Erythroblast (primary cell): ENCODE results near the gene SPATS2L.

ENCODE experiments used
- GATA1 ChIP-seq: IDR thresholded peaks from 2 replicates; pipeline ENCODE4 v1.6.1; 2011; ENCODE audit warnings: low read depth, mild to moderate bottlenecking, control low read depth, low read length, moderate library complexity
- POLR2A ChIP-seq: IDR thresholded peaks from 2 replicates; pipeline ENCODE4 v1.6.1; 2011; ENCODE audit warnings: mild to moderate bottlenecking, low read length

GRCh38 chr2:200296118-200296517, 10.4 kb upstream of the SPATS2L start:
- TF ChIP-seq POLR2A (no peak), GATA1 (no peak)
